Measurements from ENCODE around the gene CTAG2. TPM values are rescaled to one million over a fixed set of nuclear protein-coding genes. Genes with fewer than 3 reads are reported as not detected.
"Not testable (repeated sequence)": the region's sequence is repeated elsewhere in the genome, so short reads cannot be mapped to it uniquely, and the experiment has no call there.

Gene CTAG2
- total RNA-seq, 2 experiments from 2014 or later = not detected

DNA sequence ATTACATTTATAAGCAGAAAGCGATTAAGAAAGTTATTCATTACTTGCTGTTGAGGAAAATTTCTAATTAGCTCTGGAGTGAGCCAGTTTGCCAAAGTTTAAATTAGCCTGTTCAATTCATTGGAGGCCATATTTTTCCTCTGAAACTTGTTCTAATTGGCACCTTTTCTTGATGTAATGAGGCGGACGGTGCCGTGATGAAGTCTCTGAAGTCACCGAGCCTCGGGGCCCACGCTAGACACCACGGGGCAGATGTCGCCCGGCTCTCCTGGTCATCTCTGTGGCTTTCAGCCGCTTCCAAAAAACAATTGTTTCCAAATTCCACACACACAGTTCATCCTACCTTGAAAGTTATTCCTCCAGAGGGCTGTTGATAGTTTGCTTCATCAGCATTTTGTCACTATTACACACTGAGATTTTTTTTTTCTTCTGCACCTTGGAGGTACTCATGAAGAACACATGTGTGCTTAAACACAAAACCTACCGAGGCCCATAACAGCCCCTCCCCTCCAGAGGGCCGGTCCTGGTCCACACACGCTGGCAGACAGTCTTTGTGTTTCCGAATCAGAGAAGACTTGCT lies 3.9 kb upstream of the CTAG2 start:
- CTCF ChIA-PET = no interaction called here
- H3K4me1 Mint-ChIP-seq (ENCODE audit: low read depth) = peaks cover 6% of the 10 kb centered on the region

DNA sequence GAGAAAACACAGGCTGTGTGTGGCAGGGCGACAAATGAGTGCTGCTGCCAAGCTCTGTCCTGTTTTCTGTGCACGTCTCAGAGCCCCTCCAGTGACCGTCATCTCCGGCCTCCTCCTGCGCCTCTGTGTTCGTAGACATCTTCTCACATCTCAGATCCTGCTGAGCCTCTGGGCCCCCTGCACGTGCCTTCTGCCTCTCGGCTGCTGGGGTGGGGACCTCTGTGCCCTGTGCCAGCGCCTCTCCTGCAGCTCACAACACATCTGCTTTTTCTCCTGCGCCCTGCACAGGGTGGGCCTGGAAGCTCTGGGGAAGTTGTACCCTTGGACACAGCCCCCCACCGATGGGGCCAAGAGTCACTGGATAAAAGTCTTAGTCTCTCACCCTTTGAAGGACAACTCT lies 2.4 kb upstream of the CTAG2 start:
- ChIA-PET POLR2A (no interaction called here), CTCF (no interaction called here)
- Mint-ChIP-seq H3K4me1 (ENCODE audit: low read depth) (no peaks in the 10 kb centered on the region), H3K27ac (no peak overlapping the region), H3K9me3 (no peaks in the 10 kb centered on the region), H3K4me3 (no peak overlapping the region), H3K36me3 (no peaks in the 10 kb centered on the region), H3K27me3 (no peaks in the 10 kb centered on the region)
- no peak for DNase-seq
- intact Hi-C loops (cut with micrococcal nuclease) = no loop called here

More for the DNA sequence above, 3.9 kb upstream of the CTAG2 start:
- Mint-ChIP-seq H3K36me3 (no peaks in the 10 kb centered on the region), H3K4me3 (no peak overlapping the region), H3K27me3 (no peaks in the 10 kb centered on the region), H3K9me3 (no peaks in the 10 kb centered on the region), H3K27ac (no peak overlapping the region)
- intact Hi-C loops (cut with micrococcal nuclease) = no loop called here
- DNase-seq = no peak
- POLR2A ChIA-PET = no interaction called here

DNA sequence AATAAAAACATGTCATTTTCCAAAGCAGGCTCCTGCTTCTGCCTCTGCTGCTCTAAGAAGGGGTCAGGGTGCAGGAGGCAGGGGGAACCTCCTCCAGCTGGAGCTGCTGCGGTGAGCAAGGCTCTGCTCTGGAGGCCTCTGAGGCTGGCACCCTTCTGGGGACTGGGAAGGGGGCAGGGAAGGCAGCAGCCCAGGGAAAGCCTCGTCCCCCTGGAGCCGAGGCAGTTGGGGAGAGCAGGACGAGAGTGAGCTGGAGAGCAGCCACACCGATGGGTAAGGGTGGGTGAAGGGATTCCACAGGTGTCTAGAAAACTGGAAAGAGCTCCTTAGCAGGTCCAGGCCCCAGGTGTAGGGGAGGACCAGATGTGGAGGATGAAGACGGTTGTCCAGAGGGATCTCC lies 2.0 kb upstream of the CTAG2 start:
- ChIA-PET POLR2A (no interaction called here), CTCF (no interaction called here)
- H3K27ac Mint-ChIP-seq = no peak overlapping the region
- H3K27me3 Mint-ChIP-seq = no peaks in the 10 kb centered on the region
- H3K9me3 Mint-ChIP-seq = no peaks in the 10 kb centered on the region
- H3K4me3 Mint-ChIP-seq = no peak overlapping the region
- H3K4me1 Mint-ChIP-seq (ENCODE audit: low read depth) = no peaks in the 10 kb centered on the region
- no peak for DNase-seq
- intact Hi-C loops (cut with micrococcal nuclease) = no loop called here
- no peaks in the 10 kb centered on the region for H3K36me3 Mint-ChIP-seq

DNA sequence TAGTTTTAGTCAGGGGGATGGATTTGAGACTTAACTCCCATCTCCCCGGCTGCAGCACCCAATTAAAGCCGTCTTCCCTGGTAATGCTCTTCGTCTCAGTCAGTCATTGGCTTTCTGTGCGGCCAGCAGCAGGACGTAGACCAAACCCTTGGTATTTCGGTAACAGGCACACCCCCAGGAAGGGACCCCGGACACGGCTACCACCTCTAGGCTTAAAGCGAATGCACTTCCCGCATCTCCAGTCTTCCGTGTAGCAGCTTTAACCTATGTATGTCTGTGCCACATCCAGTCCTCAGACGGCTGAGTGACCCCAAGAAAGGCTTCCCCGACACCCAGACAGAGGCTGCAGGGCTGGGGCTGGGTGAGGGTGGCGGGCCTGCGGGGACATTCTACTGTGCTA lies 1.5 kb upstream of the CTAG2 start:
- ChIA-PET CTCF (no interaction called here), POLR2A (no interaction called here)
- intact Hi-C loops (cut with micrococcal nuclease) = no loop called here
- H3K36me3 Mint-ChIP-seq = no peaks in the 10 kb centered on the region
- DNase-seq = no peak
- no peaks in the 10 kb centered on the region for H3K4me1 Mint-ChIP-seq (ENCODE audit: low read depth)
- no peaks in the 10 kb centered on the region for H3K27me3 Mint-ChIP-seq
- no peaks in the 10 kb centered on the region for H3K9me3 Mint-ChIP-seq
- no peak overlapping the region for H3K4me3 Mint-ChIP-seq
- H3K27ac Mint-ChIP-seq = no peak overlapping the region

DNA sequence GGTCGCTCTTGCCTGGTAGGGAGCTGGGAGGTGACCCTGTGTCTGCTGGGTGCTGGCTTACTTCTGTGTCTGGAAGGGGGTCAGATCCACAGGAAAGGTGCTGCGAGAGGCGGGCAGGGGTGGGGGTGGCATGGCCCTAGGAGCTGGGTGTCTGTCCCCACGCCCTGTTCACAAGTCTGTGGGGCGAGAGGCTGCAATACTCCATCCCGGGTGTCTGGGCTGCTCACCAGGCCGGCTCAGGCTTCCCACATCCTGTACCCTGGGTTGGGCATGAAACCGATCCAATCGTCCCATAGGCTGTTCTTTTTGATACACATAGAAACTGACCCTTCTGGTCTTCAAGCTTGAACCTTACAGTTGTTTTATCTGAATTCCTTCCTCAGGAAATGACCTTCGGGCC lies 993 bp upstream of the CTAG2 start:
- intact Hi-C loops (cut with micrococcal nuclease) = no loop called here
- Mint-ChIP-seq H3K36me3 (no peaks in the 10 kb centered on the region), H3K27ac (no peak overlapping the region), H3K4me3 (no peak overlapping the region), H3K27me3 (no peaks in the 10 kb centered on the region), H3K9me3 (no peaks in the 10 kb centered on the region), H3K4me1 (ENCODE audit: low read depth) (no peaks in the 10 kb centered on the region)
- POLR2A ChIA-PET = no interaction called here
- no peak for DNase-seq
- CTCF ChIA-PET = no interaction called here

DNA sequence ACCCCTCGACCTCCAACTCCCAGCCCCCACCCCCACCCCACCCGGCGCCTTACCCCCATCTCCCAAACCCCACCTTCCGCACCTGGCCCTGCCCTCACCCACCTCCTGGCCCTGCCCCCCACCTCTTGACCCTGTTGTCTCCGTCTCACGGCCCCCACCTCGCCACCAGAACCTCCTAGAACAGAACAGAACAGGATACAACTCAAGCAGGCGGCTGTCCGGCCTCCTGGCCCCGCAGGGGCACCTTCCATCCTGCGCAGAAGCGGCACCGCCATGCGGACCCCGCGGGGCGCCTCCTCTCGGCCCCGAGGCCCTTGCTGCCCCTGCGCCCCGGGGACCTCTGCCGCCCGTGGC lies 354 bp downstream of the CTAG2 start:
- H3K27me3 Mint-ChIP-seq = no peaks in the 10 kb centered on the region
- CTCF ChIA-PET = no interaction called here
- no peaks in the 10 kb centered on the region for H3K4me1 Mint-ChIP-seq (ENCODE audit: low read depth)
- H3K27ac Mint-ChIP-seq = no peak overlapping the region
- no peak for DNase-seq
- POLR2A ChIA-PET = no interaction called here
- no peaks in the 10 kb centered on the region for H3K9me3 Mint-ChIP-seq
- intact Hi-C loops (cut with micrococcal nuclease) = no loop called here
- no peak overlapping the region for H3K4me3 Mint-ChIP-seq
- no peaks in the 10 kb centered on the region for H3K36me3 Mint-ChIP-seq

DNA sequence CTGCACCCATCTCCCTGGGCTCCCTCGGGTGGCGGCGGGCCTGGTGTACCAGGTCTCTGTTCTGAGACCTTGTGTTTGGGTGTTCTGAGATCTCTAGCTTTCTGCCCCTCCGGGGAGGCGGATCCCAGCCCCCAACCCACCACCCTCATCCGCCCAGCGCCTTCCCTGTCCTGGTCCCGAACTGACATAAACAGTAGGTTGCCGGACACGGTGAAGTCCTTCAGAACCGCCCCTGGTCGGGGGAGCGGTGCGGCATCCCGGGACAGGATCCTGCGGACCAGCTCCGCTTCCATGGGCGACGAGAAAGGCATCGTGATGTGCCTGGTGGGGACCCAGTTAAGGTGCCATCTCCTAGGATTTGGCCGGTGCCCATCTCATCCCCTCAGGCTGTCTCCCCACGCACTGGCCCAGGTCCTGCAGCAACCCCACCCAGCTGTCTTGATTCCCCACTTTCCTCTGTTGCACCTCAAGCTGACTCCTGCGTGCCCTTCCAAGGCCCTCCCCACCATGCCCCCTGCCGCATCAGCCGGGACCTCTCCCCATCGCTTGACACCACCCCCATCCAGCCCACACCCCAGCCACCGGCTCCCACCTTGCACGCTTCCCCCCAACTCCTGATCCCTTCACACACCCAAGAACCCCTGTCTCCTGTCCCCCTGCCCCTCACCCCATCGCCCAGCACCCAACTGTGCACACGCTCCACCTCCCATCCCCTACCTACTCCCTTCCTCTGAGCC lies 900 bp downstream of the CTAG2 start:
- no peaks in the 10 kb centered on the region for H3K36me3 Mint-ChIP-seq
- no peaks in the 10 kb centered on the region for H3K4me1 Mint-ChIP-seq (ENCODE audit: low read depth)

DNA sequence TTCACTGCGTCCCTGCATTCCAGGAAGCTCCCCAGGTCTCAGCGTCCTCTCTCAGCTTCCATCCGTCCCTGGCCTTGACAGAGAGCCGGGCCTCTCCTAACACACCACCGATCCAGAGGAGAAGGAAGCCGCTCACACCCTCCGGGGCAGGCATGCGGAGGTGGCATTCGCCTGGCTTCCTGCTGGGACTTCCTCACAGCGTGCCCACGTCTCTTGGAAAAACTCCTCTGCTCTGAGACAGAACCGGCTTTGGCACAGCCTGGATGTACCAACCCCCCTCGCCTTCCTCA lies 3.2 kb downstream of the CTAG2 start:
- POLR2A ChIA-PET = no interaction called here
- intact Hi-C loops (cut with micrococcal nuclease) = no loop called here
- Mint-ChIP-seq H3K27me3 (no peaks in the 10 kb centered on the region), H3K36me3 (no peaks in the 10 kb centered on the region), H3K4me3 (no peak overlapping the region), H3K27ac (no peak overlapping the region), H3K4me1 (ENCODE audit: low read depth) (no peaks in the 10 kb centered on the region), H3K9me3 (no peaks in the 10 kb centered on the region)
- CTCF ChIA-PET = no interaction called here
- DNase-seq = no peak

More for the DNA sequence above, 900 bp downstream of the CTAG2 start:
- Mint-ChIP-seq H3K27me3 (no peaks in the 10 kb centered on the region), H3K4me3 (no peak overlapping the region), H3K27ac (no peak overlapping the region), H3K9me3 (no peaks in the 10 kb centered on the region)
- no peak for DNase-seq
- POLR2A ChIA-PET = no interaction called here
- CTCF ChIA-PET = no interaction called here
- intact Hi-C loops (cut with micrococcal nuclease) = no loop called here

DNA sequence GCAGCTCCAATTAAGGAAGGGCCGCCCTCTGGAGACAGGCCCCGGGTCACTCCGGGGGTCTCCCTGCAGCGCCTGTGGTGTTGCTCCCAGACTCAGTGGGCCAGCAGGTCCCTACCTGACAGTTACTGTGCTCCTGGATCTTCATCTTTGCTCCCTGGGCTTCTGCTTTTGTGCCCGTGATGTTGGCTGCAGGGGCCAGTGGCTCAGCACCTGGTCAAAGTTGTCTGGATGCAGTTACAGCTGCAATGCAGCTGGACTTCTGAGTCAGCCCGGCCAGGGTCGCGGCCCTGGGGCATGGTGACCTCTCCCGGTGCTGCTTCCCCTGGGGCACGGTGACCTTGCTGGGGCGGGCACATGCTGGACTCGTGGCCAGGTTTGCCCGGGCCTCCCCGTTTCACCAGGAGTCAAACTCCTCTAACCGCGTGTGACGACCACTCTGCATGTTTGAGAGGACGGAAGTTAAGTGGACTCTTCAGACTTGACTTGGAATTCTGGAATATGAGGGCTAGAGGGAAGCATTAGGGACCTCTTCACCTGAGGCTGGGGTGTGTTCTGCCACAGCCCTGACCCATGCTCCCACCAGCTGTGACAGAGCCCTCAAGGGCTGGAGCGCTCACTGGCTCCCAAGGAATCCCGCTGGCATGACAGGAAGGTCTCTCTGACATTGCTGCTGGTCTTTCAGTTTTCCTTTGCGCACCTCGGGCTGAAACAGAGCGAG lies 3.7 kb downstream of the CTAG2 start:
- intact Hi-C loops (cut with micrococcal nuclease) = no loop called here
- POLR2A ChIA-PET = no interaction called here
- no peaks in the 10 kb centered on the region for H3K9me3 Mint-ChIP-seq
- no peak overlapping the region for H3K27ac Mint-ChIP-seq
- no peaks in the 10 kb centered on the region for H3K36me3 Mint-ChIP-seq
- no peaks in the 10 kb centered on the region for H3K27me3 Mint-ChIP-seq
- H3K4me1 Mint-ChIP-seq (ENCODE audit: low read depth) = no peaks in the 10 kb centered on the region
- CTCF ChIA-PET = no interaction called here
- H3K4me3 Mint-ChIP-seq = no peak overlapping the region
- no peak for DNase-seq

DNA sequence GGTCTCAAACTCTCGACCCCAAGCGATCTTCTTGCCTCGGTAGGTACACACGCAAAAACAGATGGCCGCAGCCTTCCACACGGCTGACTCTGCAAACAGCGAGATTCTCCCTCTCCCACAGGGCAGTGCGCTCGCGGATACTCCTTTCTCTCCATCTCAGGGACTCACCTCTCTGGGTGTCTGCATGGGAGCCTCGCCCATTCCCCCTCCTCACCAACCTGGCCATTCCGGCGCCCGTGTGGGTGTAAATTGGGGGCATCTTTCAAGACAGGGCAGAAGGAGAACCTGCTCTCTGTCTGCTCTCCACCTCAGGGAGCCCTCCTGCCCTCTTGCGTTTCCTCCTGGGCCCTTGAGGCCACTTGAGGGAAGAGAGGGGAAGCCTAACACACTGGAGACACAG lies 4.4 kb downstream of the CTAG2 start:
- POLR2A ChIA-PET = no interaction called here
- Mint-ChIP-seq H3K4me3 (no peak overlapping the region), H3K36me3 (no peaks in the 10 kb centered on the region), H3K4me1 (ENCODE audit: low read depth) (no peaks in the 10 kb centered on the region), H3K27me3 (no peaks in the 10 kb centered on the region), H3K27ac (no peak overlapping the region), H3K9me3 (no peaks in the 10 kb centered on the region)
- CTCF ChIA-PET = no interaction called here
- intact Hi-C loops (cut with micrococcal nuclease) = no loop called here
- no peak for DNase-seq

DNA sequence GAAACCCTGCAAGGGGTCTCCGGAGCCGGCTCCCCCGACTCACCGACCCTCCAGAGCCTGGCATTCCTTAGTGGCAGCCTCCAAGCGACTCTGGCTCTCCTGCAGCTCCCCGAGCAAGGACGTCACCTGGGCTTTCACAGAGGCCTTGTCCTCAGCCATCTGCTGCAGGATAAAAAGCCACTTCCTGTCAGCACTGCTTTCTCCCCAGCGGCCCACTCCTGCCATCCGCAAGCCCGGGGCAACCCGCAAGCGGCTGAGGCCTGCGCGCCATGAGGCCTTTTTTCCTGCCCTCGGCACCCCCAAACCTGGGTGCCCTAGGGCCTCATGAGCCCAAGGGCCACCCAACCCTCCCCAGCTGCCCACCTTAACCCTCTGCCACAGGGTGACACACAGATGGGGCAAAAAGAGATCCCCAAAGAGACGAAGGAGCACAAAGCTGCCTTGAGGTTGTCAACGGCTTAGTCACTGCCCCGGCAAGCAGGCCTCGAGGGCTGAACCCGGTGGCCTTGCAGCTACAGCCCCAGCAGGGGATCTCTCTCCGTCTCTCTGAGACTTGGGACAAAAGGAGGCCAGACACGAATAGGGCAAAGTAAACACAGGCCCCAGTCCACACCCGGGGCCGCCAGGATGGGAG lies 7.5 kb downstream of the CTAG2 start:
- H3K27me3 Mint-ChIP-seq; H3K9me3 Mint-ChIP-seq; POLR2A ChIA-PET; H3K27ac Mint-ChIP-seq; DNase-seq; CTCF ChIA-PET; H3K36me3 Mint-ChIP-seq; H3K4me1 Mint-ChIP-seq (ENCODE audit: low read depth); intact Hi-C loops (cut with micrococcal nuclease); H3K4me3 Mint-ChIP-seq: not testable (repeated sequence)

DNA sequence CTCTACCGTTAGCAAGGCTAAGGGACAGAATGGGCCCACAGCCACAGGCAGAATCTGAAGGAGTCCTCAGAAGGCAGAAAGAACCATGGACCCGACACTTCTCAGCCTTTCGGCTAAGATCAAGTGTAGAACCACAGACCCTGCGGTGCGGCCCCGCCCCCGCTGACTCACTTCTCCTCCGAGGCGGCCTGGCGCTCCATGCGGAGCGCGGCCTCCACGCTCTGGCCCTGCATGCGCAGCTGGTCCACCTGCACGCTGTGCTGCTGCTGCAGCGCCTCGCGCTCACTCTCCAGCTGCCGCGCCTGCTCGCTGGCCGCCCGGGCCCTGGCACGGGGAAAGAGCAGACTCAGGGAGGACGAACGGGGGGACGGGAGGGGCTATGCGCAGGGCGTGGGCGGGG lies 9.7 kb downstream of the CTAG2 start:
- H3K9me3 Mint-ChIP-seq; DNase-seq; intact Hi-C loops (cut with micrococcal nuclease); H3K27ac Mint-ChIP-seq; H3K4me3 Mint-ChIP-seq; H3K4me1 Mint-ChIP-seq (ENCODE audit: low read depth); POLR2A ChIA-PET; H3K36me3 Mint-ChIP-seq; CTCF ChIA-PET; H3K27me3 Mint-ChIP-seq: not testable (repeated sequence)

DNA sequence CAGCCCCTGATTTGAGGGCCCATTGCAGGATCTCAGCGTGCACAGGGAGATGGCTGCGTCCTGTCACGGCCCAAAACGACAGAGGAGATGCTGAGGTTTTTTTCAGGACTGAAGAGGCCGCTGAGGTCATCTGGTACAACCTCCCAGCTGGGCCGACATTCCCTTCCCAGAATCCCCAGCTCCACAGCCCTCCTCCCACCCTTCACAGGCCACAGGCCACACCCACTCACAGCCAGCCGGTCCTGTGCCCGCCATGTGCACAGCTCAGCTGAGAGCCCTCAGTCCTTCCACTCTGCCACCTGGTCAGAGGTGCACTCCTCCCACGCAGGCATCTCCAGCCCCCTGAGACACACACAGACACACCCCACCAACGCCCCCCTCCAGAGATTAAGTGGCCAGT lies 11.6 kb downstream of the CTAG2 start:
- H3K36me3 Mint-ChIP-seq; DNase-seq; CTCF ChIA-PET; POLR2A ChIA-PET; H3K9me3 Mint-ChIP-seq; H3K4me1 Mint-ChIP-seq (ENCODE audit: low read depth); H3K27ac Mint-ChIP-seq; H3K4me3 Mint-ChIP-seq; H3K27me3 Mint-ChIP-seq; intact Hi-C loops (cut with micrococcal nuclease): not testable (repeated sequence)

Measured in activated CD4-positive, alpha-beta memory T cell treated with anti-CD3 and anti-CD28 coated beads for 36 hours (primary cell).